ACC112 (cell line): ENCODE results near the gene NFIX.
A peak's percentile ranks its signal among the peaks of the same experiment; 100 is the strongest.

ENCODE experiments used
- H2AFZ ChIP-seq: fragments of 200-600 bp; sonication (generic); one replicate; pipeline ENCODE4 v1.6.0; 2017; ENCODE audit warnings: antibody characterized with exemption, low read length; ENCODE audit not compliant: unreplicated experiment
- H3K27ac ChIP-seq: fragments of 200-600 bp; sonication (generic); 2 replicates; pipeline ENCODE4 v1.5.1; 2014; ENCODE audit warnings: low read depth, mild to moderate bottlenecking, antibody characterized with exemption, low read length, moderate library complexity
- H3K27me3 ChIP-seq: fragments of 200-600 bp; sonication (generic); 2 replicates; pipeline ENCODE4 v1.6.1; 2014; ENCODE audit warnings: mild to moderate bottlenecking, antibody characterized with exemption, low read length, moderate library complexity, mixed read lengths; ENCODE audit not compliant: insufficient read depth
- H3K36me3 ChIP-seq: fragments of 200-600 bp; sonication (generic); 2 replicates; pipeline ENCODE4 v1.6.1; 2016; ENCODE audit warnings: mild to moderate bottlenecking, antibody characterized with exemption, low read length, moderate library complexity, mixed read lengths; ENCODE audit not compliant: insufficient read depth
- H3K4me1 ChIP-seq: fragments of 200-600 bp; sonication (generic); one replicate; pipeline ENCODE4 v1.6.1; 2016; ENCODE audit warnings: low read length, mixed read lengths; ENCODE audit not compliant: insufficient read depth, unreplicated experiment, control insufficient read depth
- H3K4me3 ChIP-seq: fragments of 200-600 bp; sonication (generic); 2 replicates; pipeline ENCODE4 v1.5.1; 2014; ENCODE audit warnings: mild to moderate bottlenecking, low read depth, low read length
- H3K79me2 ChIP-seq: fragments of 200-600 bp; sonication (generic); one replicate; pipeline ENCODE4 v1.6.0; 2016; ENCODE audit warnings: low read length; ENCODE audit not compliant: control insufficient read depth, unreplicated experiment, insufficient read depth

The NFIX gene

GRCh38 chr19:13010992-13011652, 15.8 kb downstream of the NFIX start:
- Histone ChIP-seq H3K4me3 (no peak overlapping the region), H3K27ac (no peak overlapping the region), H2AFZ (no peak overlapping the region), H3K79me2 (peaks cover 61% of the 10 kb centered on the region), H3K27me3 (no peaks in the 10 kb centered on the region), H3K4me1 (peaks cover 22% of the 10 kb centered on the region), H3K36me3 (no peaks in the 10 kb centered on the region)

DNA sequence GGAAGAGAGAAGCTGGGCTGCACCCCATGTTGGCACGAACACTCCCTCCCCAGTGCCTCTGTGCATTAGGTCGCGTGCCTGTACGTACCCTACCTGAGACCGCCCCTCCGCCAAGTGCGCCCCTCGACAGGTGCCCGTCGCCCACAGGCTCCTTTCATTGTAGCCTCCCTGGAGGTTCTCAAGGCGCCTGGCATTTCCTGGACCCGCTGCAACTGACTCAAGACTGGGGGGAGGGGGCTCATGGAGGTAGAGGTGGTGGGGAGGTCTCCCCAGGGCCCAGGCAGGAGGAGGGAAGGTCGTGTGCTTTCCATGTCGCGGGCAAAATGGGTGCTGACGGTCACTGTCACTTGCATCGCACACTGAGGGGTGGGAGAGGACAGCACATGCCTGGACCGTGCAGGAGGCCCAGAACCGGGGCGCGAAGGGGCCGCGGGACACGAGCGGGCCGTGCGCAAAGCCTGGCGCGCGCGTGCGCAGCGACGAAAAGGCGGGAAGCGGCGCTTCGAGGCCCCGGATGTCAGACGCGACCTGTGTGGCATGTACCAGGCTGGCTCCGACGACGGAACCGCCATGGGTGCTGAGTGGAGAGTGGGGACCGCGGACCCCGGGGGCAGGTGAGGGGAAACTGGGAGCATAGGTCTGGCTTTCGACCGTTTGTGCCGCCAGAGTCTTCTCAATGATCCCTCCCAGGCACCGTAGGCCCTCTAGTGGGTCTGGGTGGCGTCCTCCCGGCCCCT, 16.5 kb downstream of the NFIX start:
- H3K27me3 ChIP-seq: no peaks in the 10 kb centered on the region
- no peaks in the 10 kb centered on the region for H3K36me3 ChIP-seq
- peaks cover 22% of the 10 kb centered on the region for H3K4me1 ChIP-seq
- peaks cover 67% of the 10 kb centered on the region for H3K79me2 ChIP-seq
- H3K4me3 ChIP-seq: no peak overlapping the region
- H3K27ac ChIP-seq: no peak overlapping the region
- H2AFZ ChIP-seq: no peak overlapping the region

GRCh38 chr19:13012390-13012689, 17.1 kb downstream of the NFIX start:
- Histone ChIP-seq H3K79me2 (peaks cover 72% of the 10 kb centered on the region), H3K27me3 (no peaks in the 10 kb centered on the region), H3K36me3 (no peaks in the 10 kb centered on the region), H2AFZ (no peak overlapping the region), H3K4me3 (peak overlapping the region; percentile 79), H3K27ac (peak overlapping the region; percentile 96), H3K4me1 (peaks cover 22% of the 10 kb centered on the region)

DNA sequence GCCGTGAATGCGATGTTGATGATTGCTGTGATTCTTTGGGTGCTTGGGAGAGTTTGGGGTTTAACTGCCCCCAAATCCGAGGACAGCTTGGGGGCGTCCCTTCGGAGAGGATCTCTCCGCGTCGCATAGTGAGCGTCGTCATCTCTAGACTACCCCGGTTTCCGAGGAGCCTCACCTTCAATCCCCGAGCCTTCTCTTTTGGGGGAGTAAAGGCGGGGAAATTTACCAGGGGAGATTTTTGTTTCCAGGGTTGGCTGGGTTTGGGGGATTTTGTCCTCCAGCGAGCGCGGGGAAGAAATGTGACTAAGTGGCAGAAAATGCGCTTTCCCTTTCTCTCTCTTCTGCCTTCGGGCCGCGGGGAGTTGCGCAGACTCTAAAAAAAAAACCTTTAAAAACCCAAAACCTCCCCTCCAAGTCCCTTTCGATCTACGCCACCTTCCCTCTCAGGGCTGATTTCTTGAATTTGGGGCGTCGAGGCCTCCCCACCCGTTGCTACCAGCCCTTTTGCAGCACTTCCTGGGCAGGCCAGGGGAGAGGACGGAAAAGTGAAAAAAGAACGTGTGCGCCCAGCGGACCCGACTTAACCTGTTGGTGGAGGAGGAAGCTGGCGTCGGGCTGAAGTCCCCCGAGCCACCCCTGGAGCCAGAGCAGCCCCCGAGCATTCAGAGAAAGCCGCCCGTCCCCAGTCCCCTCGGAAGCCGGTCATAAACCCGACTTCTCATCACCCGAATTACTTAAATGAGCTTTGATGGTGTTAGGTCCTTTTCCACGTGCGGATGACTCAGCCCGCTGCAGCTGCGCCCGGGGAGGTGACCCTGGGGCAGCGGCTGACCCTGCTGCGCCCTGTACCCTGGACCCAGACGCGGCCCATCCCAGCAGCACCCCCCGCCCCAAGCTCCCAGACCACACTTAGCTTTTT, 17.7 kb downstream of the NFIX start:
- Histone ChIP-seq H3K27me3 (no peaks in the 10 kb centered on the region), H3K79me2 (peaks cover 75% of the 10 kb centered on the region), H2AFZ (peak overlapping the region; percentile 39), H3K4me3 (peak overlapping the region; percentile 79), H3K27ac (peak overlapping the region; percentile 96), H3K4me1 (peaks cover 28% of the 10 kb centered on the region), H3K36me3 (no peaks in the 10 kb centered on the region)

GRCh38 chr19:13013649-13014048, 18.4 kb downstream of the NFIX start:
- Histone ChIP-seq H3K27ac (peak overlapping the region; percentile 96), H3K4me3 (peak overlapping the region; percentile 79), H3K27me3 (no peaks in the 10 kb centered on the region), H3K79me2 (peaks cover 72% of the 10 kb centered on the region), H3K4me1 (peaks cover 32% of the 10 kb centered on the region), H2AFZ (no peak overlapping the region), H3K36me3 (no peaks in the 10 kb centered on the region)

DNA sequence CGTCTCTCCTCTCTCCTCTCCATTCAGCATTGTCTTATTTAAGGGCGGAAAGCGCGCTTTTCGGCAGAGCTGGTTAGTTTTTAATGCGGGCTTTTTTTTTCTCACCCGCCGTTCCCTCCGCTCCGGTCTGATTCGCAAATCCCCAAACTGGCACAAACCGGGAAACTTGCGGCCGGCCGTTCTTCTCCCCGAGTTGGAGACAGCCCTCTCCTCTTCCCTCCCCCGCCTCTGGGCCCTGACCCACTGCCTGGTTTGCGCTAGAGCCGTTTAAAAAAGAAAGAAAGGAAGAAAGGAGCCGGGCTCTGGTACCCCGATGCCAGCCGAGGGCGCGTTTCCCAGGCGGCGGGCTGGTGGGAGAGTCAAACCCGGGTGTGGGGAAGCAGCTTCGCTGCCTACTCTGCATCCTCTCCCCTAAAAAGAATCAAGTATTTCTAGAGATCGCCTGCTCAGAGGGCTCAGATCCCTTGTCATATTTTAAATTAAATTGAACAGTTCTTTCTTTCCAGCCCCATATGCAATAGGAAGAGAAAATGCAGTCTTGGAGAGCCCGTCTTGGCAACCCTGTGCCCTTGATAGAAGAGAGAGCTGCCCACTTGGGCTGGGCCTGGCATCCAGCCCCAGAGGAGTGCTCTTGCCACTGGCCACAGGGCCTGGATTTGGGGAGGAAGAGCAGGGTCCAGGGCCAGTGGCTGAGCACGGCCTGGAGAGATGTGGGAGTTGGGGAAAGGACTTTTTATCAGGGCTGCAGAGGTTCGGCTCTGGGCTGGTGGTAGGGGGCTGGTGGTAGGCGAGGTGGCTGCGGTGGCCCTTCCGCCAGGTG, 19.0 kb downstream of the NFIX start:
- Histone ChIP-seq H3K27me3 (no peaks in the 10 kb centered on the region), H3K79me2 (peaks cover 74% of the 10 kb centered on the region), H2AFZ (peak overlapping the region; percentile 41), H3K27ac (peak overlapping the region; percentile 96), H3K4me1 (peaks cover 35% of the 10 kb centered on the region), H3K4me3 (peak overlapping the region; percentile 79), H3K36me3 (no peaks in the 10 kb centered on the region)

DNA sequence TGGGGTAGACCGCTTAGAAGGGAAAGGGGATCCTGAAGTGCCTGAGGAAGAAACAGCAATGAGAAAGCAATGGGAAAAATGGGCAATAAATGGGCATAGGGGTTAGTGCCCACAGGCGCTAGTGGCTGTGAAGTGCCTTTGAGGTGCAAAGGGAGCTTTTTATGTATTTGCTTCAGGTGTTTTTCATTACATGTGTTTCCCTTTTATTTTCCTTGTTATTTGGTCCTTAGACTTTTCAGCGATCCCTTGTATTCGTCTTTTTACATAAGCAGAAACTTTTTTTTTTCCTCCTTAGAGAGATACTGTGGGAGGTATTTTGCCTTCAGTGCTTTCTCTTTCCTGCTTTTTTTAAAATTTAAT, 19.6 kb downstream of the NFIX start:
- no peaks in the 10 kb centered on the region for H3K27me3 ChIP-seq

GRCh38 chr19:13015361-13016223, 20.3 kb downstream of the NFIX start:
- H3K4me1 ChIP-seq: peaks cover 41% of the 10 kb centered on the region
- no peaks in the 10 kb centered on the region for H3K27me3 ChIP-seq
- H3K4me3 ChIP-seq: peak overlapping the region; percentile 37; the same call in 1 of the 2 replicates
- H3K27ac ChIP-seq: peak overlapping the region; percentile 37; the same call in 1 of the 2 replicates
- H3K79me2 ChIP-seq: peaks cover 78% of the 10 kb centered on the region
- H2AFZ ChIP-seq: no peak overlapping the region
- no peaks in the 10 kb centered on the region for H3K36me3 ChIP-seq

More for the DNA sequence above, 19.6 kb downstream of the NFIX start:
- Histone ChIP-seq H3K4me3 (peak overlapping the region; percentile 79), H2AFZ (no peak overlapping the region), H3K4me1 (peaks cover 34% of the 10 kb centered on the region), H3K36me3 (no peaks in the 10 kb centered on the region), H3K79me2 (peaks cover 75% of the 10 kb centered on the region), H3K27ac (peak overlapping the region; percentile 96)

DNA sequence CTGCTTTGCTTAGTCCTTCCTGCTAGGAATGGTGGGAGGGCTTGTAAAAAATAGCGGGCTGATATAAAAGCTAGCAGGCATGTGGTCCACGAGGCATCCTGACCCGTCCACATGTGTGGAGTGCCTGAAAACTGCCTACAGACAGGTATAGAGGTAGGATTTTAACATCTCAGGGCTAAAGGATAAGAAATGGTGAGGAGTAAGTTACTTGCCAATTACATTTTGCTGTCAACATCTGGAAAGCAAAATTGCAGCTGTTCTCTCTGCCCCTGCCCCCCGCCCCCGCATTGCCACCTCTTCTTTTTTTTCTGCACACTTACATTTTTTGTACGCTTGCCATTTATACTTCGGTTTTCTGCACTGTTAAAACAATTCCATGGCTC, 21.0 kb downstream of the NFIX start:
- Histone ChIP-seq H3K4me3 (peak overlapping the region; percentile 66), H2AFZ (no peak overlapping the region), H3K27ac (peak overlapping the region; percentile 76; the same call in 1 of the 2 replicates), H3K79me2 (peaks cover 80% of the 10 kb centered on the region), H3K4me1 (peaks cover 42% of the 10 kb centered on the region), H3K36me3 (no peaks in the 10 kb centered on the region), H3K27me3 (no peaks in the 10 kb centered on the region)
